ENCODE measurements around the gene SCAI.
"Not testable (repeated sequence)": the region's sequence is repeated elsewhere in the genome, so short reads cannot be mapped to it uniquely, and the experiment has no call there.

SCAI gene

DNA sequence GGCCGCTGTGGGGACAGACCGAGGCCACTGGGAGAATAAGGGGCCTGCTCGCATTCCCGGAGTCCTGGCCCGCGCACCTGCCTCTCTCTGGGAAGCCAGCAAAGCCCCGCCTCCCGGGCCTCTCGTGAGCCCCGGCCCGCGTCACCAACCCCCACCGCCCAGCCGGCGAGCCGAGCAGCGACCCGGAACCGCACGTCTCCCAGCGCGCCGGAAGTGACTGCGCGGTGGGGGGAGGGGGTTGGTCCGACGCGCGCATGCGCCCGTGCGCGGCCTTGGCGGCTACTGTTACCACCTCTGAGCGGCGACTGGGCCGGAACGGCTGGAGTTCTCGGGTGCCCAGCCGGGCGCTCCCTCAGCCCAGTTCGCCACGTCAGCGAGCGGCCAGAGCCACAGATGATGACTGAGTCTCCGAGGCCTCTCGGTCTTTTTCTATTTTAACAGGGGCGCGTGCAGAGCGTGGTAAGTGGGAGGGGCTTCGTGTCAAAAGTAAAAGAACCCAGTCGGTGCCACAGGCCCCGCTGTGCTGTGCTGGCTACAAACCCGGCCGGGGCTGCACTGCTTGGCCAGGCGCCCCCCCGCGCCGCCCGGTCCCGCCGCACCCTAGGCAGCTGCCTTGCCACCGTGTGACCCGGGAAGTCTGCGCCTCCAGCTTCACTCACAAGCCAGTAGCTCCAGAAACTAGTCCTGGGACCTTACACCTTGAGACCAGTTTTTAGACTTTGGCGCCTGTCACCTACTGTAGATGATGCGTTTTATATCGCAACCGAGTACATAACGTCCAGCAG is 202.2 kb downstream of the SCAI start, which contains the start of gene GOLGA1:
GOLGA1 (minus strand) TSS at position 190 of the 785 bp plus-strand sequence. CDS start 2,372 bp downstream, outside the sequence.
- DNase-seq = peak; percentile 97 to 98 (median 98)

DNA sequence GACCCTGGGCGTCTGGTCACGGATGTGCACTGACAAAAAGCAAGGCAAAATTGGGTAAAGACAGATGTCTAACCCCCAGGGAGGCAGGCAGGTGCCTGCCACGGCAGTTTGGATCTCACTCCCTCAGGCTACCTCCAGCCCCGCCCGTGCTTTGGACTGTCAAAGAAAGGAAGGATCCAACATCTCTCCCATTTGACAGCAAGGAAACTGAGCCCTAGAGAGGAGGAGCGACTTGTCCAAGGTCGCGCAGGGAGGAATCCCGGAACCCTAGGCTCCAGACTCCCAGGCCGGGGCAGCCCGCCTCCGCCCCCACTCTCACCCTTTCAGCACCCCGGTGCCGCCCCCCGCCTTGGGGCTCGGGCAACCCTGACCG is 202.8 kb downstream of the SCAI start:
- DNase-seq = no peak

DNA sequence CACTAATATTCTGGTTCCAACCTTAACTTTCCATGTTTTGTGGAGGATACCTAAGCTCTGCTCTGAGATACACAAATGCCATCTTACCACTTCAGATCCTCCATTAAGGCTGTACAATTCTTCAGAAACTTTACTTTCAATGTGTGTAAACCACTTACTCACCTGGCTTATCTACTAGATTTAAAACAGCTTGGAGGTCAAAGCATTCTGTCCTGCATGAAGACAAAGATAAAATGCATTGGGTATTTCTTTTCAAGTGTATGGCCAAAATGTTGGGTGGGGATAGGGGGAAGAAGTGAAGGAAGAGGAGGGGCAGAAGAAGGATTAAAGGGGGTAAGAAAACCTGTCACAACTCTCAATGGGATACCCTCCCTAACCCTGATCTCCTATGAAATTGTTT is 203.4 kb downstream of the SCAI start:
- DNase-seq = no peak

DNA sequence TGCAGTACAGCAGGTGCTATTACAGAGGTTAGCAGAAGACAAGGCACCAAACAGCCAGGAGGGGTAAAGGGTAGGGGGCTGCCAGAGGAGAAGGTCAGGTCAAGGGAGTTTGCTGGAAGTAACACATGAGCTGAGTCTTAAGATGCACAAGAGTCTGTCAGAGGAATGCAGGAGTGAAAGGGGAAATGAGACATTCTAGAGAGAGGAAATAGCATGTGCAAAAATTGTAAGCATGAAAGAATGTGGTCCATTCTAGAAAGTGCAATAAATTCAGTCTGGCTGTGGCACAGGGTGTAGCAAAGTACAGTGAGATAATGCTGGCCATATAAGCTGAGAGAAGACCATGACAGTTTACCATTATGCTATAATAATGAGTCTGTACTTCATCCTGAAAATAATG is 209.0 kb downstream of the SCAI start:
- peak in 3 of 4 experiments; percentile 18 to 46 (median 23) for DNase-seq

DNA sequence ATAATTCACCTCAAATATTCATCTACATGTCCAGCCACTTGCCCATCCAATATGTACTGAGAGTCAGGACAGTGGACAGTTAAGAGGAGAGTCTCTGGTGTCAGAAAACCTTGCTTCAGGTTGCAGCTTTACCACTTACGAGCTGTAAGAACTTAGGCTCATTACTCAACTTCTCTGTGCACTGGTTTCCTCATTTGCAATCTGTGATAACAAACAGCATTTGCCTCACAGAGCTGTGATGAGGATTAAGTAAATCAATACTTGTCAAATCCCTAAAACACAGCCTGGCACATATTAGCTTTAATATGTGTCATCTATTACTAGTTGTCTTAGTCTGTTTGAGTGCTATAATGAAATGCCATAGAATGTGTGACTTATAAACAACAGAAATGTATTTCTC is 211.0 kb downstream of the SCAI start:
- peak in 3 of 4 experiments; percentile 7 to 54 (median 33) for DNase-seq

DNA sequence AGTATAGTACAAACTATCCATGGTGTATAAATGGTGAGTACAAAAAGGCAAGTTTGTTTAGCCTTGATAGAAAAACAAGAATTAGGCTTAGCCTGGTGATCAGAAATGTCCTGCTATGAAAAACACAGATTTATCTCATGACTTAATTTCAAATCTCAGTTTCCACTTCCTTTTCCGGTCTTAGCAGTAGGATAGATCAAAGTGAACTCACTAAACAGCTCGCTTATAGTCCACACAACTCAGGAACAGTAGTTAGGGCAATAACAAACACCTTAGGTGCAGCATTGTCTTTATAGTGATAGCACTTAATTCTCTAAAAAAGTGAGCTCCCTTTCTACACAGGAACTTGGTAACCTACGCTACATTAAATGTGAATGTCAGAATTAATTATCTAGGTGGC is 213.9 kb downstream of the SCAI start:
- no peak for DNase-seq

DNA sequence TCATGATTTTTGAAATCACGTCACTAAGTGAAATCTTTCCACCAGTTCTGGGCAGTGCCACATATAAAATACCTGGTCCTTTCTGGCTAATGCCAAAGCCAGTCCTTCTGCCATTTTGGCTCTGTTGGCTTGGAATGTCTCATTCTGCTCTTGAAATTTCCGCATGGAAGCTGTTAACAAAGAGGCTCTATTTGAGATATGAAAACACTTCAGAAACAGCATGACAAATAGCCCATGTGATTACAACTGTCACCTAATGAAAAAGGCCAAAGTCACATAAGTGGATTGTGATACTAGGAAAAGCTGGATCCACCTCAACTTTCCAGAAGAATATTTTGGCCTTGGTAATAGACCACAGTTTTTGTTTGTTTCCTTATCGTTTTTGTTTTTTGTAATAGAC is 215.2 kb downstream of the SCAI start:
- DNase-seq = no peak

DNA sequence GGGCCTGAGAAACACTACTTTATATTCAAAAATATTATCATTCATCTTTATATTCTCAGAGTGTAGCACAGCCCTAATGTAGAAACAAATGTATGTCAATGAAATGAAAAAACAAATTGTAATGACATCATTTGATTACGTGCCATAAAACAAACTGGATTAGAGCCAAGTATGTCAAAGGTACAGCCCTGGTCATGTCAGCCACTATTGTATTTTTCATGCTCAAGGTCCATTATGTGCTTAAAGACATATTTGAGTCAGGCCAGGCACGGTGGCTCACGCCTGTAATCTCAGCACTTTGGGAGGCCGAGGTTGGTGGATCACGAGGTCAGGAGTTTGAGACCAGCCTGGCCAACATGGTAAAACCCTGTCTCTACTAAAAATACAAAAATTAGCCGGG is 222.9 kb downstream of the SCAI start:
- DNase-seq = not testable (repeated sequence)

DNA sequence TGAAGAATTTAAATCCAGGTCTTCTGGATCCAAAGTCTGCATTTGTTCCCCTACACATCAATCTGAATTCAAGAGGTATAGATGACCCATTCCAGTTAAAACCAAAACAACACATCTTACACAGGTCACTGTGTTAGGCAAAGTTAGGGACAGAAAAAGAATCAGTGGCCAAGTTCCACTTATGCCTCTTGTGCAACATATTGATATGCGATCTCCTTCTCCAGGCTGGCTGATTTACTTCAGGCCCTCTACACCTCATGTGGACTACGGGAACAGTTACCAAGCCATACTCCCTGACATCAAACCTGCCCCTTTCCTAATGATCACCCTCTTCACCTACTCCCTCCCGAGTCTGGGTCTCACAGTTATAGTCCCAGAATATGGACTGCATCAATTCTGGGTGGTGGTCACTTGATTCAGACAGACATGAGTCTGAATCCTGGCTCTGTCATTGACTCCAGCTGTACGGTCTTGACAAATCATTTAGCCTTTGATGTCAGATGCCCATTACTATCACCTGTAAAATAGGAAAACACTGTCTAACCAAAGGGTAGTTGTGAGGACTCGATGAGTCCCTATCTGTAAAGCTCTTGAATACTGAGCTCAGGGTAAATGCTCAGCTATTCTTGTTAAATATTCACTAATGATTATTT is 228.4 kb downstream of the SCAI start:
- no peak for DNase-seq

DNA sequence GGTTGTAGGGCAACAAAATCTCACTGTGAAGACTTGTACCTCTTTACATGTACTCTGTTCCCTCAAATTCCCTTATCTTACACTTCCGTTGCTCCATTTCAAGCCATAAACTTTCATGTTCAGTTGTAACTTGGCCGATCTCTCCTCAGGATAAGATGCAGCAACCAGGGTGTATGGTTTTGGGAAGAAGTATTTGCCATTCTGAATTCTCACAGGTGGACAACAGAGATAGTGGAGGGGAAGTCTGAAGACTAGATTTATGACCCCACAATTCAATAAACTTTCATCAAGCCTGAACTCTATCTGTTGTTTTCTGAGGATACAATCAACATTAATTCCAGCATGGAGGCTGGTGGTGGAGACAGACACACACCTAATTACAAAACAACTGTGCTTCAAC is 229.9 kb downstream of the SCAI start:
- DNase-seq = no peak

DNA sequence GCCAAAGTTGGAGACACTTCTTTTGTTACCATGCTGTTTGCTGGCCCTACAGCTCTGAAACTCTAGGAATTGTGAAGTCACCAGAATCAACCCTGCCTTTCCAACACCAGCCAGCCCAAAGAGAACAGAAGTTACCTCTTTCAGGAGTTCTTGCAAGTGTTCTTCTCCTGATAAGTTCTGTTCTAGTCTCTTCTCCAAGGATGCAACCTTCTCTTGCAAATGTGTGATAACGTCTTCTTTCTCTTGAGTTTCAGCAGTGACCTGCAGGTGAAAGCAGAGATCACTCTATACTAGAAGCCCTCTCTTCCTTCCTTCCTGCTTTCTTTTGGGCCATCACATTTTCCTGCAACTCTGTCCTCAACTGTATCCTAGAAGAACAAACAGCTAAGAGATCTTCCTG is 231.6 kb downstream of the SCAI start:
- DNase-seq = no peak

GRCh38 chr9:124908098-124908497 is 235.2 kb downstream of the SCAI start:
- no peak for DNase-seq

DNA sequence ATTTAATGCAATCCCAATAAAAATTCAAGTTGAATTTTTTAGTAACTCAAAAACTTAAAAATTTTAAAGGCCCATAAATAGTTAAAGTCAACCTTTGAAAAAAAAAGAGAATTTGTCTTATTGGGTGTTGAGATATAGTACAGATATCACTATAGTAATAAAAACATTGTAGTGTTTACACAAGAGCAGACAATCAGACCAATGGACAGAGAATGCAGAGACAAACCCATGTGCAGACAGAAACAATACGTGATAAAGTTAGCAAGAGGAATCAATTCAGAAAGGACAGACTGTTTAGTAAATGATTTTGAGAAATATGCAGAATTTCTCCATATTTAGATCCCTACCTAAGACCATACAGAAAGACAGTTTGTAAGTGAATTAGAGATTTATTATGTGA is 236.4 kb downstream of the SCAI start:
- DNase-seq = no peak

DNA sequence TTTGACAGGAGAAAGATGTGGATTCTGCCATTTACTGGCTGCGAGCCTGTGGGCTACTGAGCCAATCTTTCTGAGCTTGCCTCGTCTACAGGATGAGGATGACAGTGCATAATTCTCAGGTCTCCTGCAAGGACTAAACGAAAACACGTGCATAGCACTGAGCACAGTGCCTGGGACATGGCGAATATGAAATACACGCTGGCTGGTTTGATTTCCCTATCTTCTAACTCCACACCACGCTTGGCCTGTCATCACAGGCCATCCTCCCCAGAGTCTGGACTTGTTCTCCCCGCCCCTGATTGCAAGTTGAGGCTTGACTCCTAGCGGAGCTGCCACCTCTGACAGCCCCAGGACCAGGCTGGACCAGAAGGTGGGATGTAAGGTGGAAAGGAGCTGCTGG is 243.5 kb downstream of the SCAI start:
- no peak for DNase-seq

GRCh38 chr9:124897570-124898460 is 245.5 kb downstream of the SCAI start:
- no peak for DNase-seq

- peak in 3 of 4 experiments; percentile 21 to 41 (median 29) for DNase-seq
Observed at GRCh38 chr9:124894741-124895170, 248.6 kb downstream of the SCAI start.

DNA sequence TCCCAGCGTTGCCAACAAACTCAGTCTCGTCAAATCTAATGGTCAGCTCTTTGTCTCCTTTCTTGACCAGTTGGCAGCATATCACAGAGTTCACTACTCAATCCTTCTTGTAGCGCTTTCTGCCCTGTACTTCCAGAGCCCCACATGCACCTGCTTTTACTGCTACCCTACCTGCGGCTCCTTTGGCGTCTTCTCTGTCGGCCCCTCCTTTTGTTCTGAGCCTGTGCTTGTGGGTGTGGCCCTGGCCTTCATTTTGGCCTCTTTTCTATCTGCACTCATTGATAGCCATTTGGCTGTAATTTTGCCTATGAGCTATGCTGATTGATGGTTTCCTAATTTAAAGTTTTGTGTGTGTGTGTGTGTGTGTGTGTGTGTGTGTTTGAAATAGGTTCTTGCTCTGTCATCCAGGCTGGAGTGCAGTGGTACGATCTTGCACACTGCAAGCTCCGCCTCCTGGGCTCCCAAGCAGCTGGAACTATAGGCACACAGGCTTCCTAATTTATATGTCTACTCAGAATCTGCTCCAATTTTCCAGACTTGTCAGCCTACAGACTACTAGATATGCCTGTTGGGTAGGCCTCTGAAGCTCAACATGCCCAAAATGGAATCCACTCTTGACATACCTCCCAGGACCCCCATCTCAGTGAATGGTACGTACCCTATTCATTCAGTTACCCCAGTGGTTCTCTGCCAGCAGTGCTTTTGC is 249.1 kb downstream of the SCAI start:
- no peak for DNase-seq
